ENCODE data around the gene KIF13A.
A peak's percentile ranks its signal among the peaks of the same experiment; 100 is the strongest.
"Not testable (repeated sequence)": the region's sequence is repeated elsewhere in the genome, so short reads cannot be mapped to it uniquely, and the experiment has no call there.

KIF13A gene

DNA sequence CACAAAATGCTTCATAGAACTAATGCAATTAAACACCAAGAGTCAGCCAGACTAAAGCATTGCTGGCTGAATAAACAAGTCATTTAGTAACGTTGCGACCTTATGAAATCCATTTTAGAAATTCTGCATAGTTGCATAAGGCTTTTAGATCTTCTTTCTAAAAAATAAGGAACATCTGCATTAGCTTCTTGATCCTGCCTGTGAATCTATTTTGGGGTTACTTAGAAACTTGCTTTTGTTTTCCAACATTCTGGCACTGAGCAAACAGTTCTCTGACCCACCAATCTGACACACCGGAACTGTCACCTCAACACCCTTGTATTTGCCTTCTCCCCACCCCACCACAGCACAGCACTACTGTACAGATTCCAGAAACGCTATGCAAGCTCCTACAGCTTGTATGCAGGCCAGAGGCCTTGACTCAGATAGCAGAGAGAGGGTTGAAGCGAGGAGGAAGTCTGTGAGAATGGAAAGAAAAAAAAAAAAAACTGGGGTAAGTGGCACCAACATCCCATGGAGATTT lies 55.0 kb downstream of the KIF13A start:
- no peak for DNase-seq (ENCODE audit: low read depth in 3 of 3)

DNA sequence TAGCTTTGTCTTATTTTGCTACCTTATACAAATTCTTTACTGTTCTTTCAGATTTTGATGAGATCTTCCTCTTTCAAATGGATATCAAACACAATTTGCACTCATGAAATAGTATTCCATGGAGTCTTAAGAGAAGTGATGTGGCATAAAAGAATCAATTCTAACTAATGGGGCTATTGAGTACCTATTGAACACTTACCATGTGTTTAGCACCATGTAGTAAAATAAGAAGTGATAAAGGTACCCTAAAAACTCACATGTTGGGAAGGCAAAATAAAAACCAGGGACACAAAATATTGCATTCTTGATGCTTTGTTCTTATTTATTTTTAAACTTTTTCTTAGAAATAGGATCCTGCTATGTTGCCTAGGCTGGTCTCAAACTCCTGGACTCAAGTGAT lies 56.2 kb downstream of the KIF13A start:
- no peak for DNase-seq (ENCODE audit: low read depth in 3 of 3)

DNA sequence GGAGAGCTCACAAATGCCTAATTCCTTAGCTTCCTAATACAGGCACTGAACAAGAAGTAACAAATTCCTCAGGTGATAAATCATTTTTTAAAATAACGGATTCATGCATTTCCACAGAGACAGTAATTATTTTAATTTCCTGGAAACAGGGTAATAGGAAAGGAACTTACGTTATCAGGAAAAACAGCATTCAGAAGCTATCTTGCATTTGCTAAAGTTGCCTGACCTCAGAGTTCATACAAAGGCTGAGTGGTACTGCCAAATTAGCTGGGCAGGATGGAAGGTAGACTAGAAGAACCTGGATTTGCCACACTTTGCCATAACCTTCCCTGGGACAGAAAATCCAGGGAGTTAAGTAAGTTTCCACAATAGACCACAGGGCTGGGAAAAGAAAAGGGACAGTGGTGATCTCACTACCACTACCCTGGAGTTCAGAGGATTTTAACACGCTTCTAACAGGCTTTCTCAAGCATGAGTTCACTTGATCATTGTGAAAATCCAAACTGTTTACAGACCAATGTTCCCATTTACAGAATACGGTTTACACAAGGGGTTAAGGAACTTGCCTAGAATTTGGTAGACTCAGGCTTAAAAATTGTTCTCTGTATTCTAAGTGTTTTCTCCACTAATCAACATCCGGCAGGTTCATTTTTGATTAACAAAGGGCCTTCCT lies 57.0 kb downstream of the KIF13A start:
- DNase-seq (ENCODE audit: low read depth in 3 of 3) = no peak

DNA sequence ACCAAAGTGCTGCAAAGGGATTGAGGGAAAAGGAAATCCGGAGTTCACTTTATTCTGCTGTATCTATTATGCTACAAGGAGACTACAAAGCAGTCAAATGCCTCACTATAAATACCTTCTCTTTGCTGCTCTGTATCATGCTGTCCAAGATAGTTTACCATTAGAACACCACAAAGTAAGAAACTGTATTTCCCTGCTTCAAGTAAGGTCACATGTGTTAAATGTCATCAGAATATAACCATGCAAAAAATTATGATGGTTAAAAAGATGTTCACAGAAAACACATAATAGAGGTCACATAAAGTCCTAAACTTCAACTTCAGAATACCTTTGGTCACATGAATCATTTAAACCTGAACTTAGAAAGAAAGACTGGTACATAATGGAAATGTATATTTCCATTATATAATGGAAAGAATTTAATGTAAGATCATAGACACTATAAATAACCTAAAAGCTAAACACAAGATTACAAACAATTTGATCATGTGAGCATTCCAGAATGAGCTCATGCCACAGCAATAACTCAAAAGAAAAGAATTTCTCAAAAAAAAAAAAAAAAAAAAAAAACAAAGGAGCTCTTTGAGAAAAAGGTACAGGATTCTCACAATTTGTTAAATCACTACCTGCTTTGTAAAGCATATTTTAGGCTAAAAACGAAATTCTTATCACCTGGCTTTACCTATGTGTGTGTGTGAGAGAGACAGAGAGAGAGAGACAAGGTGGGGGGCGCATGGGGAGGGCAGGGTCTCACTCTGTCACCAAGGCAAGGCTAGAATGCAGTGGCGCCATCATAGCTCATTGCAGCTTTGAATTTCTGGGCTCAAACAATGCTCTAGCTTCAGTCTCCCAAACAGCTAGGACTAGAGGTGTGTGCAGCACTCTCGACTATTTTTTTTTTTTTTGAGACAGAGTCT lies 58.7 kb downstream of the KIF13A start:
- DNase-seq (ENCODE audit: low read depth in 3 of 3) = no peak

DNA sequence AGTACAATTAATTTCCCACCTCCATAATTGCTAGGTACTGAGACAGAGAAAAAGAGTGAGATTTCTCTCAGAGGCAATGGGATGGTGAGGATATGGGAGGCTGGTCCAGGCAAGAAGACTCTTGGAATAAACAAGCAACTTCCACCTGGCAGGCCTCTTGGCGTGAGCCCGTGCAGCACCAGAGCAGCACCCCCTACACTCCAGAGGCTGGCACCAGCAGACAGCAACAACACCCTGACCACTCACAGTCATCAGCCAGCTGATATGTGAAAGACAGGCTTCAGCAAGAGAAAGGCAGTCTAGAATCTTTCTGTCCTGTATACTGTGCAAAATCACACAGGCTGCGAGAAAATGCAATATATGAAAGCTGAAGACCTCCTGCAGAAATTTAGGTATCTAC lies 59.7 kb downstream of the KIF13A start:
- DNase-seq (ENCODE audit: low read depth in 3 of 3) = no peak

DNA sequence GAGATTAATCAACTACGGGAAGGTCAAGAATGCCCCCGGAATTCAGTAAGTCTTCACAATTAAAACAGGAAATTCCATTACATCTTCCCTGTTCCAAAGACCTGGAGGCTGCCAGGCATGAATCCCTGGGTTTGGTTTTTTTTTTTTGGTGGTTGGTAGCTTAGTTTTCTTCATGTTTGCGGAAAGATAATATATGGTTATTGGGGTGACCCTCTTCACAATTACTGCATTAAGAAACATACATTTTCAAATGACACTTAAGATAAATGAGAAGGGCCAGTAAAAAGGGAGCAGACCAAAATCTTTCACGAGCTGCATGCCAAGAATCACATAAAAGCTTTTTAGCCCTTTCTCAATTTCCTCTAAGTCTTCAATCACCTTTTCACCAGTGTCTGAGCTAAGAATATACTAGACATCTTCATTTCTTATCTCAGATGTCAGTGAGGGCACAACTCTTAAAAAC lies 64.0 kb downstream of the KIF13A start:
- no peak for DNase-seq (ENCODE audit: low read depth in 3 of 3)

DNA sequence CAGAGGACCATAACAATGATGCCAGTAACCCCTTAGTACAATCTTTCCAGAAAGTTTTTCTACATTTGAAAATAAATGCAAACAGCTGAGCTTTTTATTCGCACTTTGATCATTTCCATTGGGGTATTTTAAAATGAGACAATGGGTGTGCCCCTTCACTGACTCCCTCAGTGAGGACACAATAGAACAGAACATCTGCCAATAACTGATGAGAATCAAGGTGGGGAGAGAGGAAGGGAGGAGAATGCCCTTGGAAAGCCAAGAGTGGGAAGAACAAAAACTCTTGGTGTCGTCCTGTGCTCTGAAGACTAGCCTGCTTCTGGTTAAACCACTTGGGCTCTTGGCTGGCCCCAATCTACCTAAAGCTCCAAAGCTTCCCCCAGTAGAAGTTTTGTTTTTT lies 66.0 kb downstream of the KIF13A start:
- no peak for DNase-seq (ENCODE audit: low read depth in 3 of 3)

DNA sequence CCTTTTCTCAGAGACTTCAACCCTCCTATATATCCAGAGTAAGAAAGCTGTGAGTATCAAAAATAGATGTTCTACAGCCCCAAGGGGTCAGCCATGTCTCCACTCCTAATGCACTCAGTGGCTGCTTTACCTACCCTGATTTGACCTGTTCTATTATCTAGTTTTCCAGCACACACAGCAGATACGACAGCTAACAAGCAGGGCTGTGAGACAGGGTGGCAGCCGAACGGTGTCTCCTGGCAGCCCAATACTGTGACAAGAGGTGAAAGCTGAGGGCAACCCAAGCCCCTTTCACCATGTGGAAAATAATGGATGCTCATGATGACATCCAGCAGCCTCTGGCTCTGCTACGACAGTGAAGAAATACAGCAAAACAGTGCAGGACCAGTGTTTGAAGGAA lies 67.9 kb downstream of the KIF13A start:
- DNase-seq (ENCODE audit: low read depth in 3 of 3) = no peak

DNA sequence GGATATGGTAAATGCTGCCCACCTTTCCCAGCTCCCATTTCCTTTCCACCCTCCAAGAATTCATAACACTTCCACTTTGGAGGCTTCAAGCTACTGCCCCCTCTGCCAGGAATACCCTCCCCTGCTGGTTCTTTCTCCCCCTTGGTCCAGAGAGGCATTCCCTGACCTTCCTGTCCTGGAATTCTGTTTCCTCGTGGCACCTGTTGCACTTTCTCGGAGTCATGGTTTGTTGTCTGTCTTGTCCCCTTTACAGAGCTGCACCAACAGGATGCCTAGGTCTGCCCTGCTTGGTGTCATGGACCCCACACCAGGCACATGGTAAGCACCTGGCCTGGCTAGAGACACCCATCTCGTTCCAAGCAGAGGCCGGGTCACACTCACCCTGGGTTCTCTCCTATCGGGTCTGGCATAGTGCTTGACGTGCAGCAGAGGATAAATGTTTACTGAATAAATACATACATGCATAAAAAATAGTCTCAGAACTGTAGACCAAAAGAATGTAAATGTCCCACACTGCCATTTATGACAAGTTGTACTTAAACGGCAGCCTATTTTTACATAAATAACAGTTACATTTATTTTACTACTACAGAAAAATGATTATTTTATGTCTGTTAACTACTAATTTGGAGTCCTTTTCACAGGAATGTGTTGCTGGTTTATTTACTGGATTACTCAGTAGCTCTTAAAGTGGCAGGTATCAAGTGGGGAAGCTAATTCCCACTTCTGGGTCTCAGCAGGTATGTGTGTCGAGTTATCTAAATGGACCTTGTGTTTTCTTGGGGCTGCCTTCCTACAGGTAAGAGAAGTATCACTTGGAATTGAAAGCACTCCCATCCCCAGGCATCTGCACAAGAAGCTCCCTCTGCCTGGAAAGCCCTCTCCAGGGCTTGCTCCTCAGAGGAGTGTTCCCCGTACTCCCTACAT lies 69.3 kb downstream of the KIF13A start:
- DNase-seq (ENCODE audit: low read depth in 3 of 3) = no peak

DNA sequence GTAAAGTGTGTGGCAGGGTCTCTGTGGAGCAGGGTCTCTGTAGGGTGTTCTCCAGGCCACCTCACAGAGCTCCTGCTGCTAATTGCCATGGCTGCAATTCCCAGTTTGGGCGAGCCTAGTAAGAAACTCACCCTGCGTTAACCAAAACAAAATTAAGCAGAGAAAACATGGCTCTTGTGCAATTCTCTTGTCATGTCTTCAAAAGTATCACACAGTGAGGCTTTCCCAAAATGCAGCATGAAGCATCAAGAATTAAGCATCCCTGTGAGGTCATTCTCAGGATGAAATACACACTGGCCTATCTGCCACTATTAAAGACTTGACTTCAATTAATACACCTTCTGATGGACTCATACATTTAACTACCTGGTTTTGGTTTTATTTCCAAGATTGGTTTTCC lies 72.8 kb downstream of the KIF13A start:
- no peak for DNase-seq (ENCODE audit: low read depth in 3 of 3)

DNA sequence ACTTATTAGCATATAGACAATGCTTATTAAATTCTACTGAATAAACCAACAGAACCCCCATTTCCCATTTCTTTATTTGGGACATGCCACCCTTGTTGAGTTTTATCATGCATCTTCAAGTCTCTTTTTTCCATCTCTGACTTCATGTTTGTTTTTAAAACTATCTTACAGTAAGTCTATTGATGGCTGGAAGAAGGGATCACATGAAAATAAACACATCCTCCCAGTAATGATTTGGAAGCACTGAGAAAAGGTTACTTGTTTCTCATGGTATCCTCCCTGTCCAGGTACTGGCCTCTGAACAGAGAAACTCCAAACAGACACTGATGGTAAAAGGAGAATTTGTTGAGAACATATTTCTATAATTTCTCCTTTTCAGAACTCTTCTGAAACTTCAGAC lies 74.9 kb downstream of the KIF13A start:
- no peak for DNase-seq (ENCODE audit: low read depth in 3 of 3)

DNA sequence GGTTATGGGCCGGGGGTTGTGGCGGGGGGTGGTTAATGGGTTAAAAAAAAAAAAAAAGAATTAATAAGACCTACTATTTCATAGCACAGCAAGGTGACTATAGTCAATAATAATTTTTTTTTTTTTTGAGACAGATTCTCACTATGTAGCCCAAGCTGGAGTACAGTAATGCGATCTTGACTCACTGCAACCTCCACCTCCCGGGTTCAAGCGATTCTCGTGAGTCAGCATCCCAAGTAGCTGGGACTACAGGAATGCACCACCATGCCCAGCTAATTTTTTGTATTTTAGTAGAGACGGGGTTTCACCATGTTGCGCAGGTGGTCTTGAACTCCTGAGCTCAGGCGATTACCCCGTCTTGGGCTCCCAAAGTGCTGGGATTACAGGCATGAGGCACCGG lies 75.8 kb downstream of the KIF13A start:
- not testable (repeated sequence) for DNase-seq (ENCODE audit: low read depth in 3 of 3)

DNA sequence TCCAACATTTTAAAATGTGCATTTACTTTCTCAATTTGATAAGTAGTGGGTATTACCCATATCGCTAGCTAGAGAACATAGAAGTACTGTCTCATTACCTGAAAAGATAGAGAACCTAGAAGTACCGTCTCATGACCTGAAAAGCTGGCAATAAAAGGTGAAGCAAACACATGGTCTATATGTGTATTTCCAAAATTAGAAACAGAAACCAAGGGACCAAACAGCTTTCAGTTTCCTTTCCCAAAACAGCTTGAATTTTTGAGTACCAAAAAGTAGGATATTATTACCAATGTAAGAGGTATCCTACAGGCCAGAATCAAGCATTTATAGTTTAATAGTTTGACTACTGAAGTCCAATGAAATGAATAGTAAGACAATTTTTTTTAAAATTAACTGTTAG lies 77.2 kb downstream of the KIF13A start:
- no peak for DNase-seq (ENCODE audit: low read depth in 3 of 3)

DNA sequence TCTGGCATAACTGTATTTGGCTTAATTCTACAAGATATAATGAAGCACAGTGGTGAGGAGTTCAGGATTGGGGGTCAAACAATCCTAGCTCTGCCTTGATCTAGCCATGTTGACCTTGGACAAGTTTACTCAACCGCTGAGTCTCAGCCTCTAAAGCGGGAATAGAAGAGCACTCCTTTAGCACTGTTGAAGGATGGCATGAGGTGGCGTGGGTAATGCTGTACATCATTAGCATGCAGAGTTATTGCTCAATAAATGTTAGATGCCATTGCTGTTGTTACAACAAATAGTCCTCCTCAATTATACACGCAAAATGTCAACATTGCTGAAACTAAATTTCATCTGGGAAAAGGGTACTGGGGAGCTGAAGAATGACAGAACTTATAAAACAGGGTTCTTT lies 78.6 kb downstream of the KIF13A start:
- no peak for DNase-seq (ENCODE audit: low read depth in 3 of 3)

DNA sequence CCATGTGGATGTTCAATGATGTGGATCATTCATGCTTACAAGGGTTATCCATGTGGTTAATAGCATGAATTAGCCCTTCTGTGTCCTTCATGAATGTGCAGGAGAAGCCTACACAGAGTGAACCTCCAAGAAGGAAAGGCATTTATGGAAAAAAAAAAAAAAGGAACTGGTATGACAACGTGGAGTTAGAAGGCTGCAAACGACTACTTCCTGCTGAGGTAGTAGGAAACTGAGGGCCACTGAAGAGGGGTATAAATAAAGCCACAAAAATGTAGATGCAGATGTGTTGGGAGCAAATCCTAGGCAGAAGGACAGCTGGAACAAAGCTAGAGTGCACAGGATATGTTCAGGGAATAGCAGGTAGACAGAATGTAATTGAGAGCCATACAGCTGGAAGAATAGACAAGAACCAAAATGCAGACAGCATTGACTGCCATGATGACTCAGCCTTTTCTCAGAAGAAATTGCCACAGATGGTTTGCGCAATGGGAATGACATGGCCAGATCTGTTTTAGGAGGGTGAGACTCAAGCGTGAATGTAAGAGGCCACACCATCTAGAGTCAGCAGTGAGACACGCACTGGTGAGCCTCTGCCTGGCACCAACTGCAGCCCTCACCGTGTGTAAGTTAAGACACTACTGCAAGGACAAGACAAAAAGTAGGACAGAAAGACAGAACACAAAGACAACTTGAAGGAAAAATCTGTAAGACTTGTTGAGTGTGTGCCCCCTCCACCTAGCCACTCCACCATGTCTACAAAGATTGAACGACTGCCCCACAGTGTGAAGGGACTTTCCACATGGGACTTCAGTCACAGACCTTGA lies 79.8 kb downstream of the KIF13A start:
- peak in 1 of 3 donors; percentile 3 for DNase-seq (ENCODE audit: low read depth in 3 of 3)

DNA sequence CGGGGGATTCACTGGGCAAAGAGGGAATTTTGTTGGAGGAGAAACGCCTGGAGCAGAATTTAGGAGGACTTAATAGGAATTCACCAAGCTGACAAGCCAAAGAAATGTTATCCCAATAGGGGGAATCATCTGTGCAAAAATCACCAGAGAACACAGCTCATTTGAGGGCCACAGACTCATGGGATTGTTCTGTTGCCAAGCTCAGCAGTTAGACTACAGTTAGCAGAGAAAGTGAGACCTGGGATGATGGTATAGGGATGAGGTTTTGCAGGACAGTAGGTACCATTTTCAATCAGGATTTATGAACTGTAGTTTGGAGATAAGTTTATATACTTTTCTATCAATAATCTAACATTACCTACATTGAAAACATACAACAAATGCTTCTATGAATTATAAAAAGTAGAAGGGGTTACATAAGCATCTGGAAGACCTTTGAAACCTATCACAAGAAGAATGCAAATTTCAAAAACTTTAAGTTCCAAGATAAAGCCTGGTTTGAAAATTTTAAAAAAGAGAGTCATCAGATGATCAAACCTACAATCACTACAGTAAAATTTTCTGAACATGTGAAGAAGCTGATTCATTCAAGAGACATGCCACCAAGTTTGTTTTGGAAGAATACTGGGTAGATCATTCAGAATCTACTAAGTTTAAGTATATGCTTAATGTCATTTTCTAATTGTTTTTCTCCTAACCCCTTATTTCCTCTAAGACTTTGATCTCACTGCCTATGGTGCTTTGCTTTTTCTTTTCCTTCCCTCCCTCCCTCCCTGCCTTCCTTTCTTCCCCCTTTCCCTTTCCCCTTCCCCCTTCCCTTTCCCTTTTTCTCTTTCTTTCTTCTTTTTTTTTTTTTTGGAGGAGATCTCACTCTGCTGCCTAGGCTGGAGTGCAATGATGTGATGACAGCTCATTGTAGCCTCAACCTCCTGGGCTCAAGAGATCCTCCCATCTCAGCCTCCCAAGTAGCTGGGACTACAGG lies 81.5 kb downstream of the KIF13A start:
- DNase-seq (ENCODE audit: low read depth in 3 of 3) = no peak

DNA sequence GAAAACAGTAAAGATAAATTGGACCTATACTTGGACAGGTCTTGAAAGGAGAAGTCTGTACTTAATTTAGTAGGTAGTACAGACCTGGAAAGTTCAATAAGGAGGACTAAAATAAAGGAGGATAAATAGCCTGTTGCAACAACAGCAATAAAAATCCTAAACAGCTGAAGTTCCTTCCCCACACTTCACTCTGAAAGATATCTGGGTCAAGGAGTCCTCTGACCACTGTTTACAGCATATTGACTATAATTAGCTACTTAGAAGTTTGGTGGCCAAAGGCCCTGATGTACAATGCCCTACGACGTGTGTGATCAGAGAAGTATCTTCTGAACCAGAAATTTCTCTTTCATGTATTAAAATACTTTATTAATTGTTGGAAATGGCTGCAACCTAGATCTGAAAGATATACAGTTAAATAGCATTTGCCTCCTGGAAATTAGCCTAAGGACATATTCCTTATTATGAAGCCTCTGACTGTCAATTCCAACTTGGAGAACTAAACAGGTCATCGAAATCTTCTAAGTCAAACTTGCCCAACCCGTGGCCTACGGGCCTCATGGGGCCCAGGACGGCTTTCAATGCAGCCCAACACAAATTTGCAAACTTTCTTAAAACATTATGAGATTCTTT lies 82.8 kb downstream of the KIF13A start:
- DNase-seq (ENCODE audit: low read depth in 3 of 3) = no peak

DNA sequence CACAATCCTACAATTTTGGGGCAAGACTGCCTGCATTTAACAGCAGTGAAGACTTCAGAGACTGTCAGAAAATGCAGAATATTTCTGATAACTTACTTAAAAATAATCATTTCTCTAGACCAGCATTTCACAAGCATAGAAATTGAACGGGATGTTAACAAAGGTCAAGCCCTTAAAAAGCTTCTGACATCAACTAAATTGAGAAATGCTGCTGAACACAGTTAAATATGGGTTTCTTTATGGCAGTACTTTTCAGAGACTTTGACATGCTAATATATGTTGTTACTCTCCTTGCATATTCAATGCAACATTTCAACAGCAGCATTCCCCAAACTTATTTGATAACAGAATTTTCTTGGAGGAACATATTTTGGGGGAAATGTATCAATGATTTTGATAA lies 84.5 kb downstream of the KIF13A start:
- DNase-seq (ENCODE audit: low read depth in 3 of 3) = no peak

DNA sequence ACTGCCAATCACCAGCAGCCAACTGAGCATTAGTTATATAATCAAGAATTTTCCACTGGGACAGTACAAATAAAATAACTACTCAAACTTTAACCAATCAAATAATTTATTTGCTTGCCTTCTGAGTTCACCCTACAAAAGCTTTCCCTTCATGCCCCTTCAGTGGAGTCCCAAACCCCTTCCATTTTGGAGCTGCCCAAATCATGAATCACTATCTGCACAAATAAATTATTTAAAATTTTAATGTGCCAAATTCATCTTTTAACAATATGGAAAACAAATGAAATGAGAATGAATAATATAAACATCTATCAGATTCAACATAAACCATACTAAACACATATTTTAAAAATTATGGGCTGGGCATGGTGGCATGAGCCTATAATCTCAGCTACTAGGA lies 85.9 kb downstream of the KIF13A start:
- DNase-seq (ENCODE audit: low read depth in 3 of 3) = no peak
